NCI-H510A treated with DMSO at 0.1 percent for 48 hours (cell line): ENCODE measurements around the gene IL17RD.
"Not testable (repeated sequence)": the region's sequence is repeated elsewhere in the genome, so short reads cannot be mapped to it uniquely, and the experiment has no call there.

Source experiments
- DNase-seq: peaks from one replicate; lab custom pipeline; 2025; lab: John Stamatoyannopoulos, UW

Gene IL17RD

GRCh38 chr3:57093489-57093888, 71.7 kb downstream of the IL17RD start:
- DNase-seq = no peak

- no peak for DNase-seq
These were observed 73.5 kb downstream of the IL17RD start for GRCh38 chr3:57091521-57092273.

DNA sequence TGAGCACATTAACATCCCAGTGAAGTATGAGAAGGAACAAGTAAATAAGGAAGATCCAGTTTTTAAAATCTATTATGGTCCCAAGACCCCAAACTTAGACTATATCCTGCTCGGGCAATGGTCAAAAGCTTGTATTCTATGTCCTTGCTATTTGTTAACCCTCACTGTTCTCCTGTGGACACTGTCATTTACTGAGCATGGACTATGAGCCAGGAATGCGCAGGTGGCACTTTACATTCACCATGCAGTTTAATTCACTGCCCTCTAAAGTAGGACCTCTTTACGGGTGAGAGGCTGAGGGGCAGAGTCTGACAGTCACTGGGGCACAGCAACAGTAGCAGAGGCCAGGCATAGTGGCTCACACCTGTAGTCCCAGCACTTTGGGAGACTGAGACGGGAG, 76.1 kb downstream of the IL17RD start:
- DNase-seq = no peak

GRCh38 chr3:57088503-57088902, 76.7 kb downstream of the IL17RD start:
- DNase-seq = no peak

DNA sequence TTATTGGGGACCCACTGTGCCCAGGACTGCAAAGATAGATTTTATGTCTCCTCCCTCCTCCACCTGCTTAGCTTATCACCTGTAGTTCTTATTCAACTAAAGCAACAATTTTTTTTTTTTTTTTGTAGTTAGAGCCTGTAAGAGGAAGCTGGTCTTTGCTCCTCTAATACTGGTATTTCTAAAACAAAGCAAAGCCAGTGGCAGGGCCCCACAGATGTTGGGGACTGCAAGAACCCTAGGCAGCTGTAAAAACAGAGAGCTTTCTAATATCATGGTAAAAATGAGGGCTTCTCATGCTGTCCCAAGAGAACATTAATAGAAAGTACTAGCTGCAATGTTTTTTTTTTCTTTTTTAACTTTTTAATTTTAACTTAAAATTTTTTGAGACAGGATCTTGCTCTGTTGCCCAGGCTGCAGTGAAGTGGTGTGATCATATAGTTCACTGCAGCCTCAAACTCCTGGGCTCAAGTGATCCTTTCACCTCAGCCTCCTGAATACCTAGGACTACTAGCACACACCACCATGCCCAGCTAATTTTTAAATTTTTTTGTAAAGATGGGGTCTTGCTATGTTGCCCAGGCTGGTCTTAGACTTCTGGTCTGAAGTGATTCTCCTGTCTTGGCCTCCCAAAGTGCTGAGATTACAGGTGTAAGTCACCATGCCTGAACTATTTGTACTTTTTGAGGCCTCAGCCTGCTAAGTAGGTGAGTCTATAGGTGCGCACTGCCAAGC, 77.6 kb downstream of the IL17RD start:
- DNase-seq = no peak

- no peak for DNase-seq
These were observed 79.0 kb downstream of the IL17RD start for GRCh38 chr3:57086201-57086600.

GRCh38 chr3:57085211-57085610, 79.9 kb downstream of the IL17RD start:
- no peak for DNase-seq

- not testable (repeated sequence) for DNase-seq
These were observed 81.7 kb downstream of the IL17RD start for GRCh38 chr3:57083266-57083995.

- DNase-seq = no peak
These were observed 82.7 kb downstream of the IL17RD start for GRCh38 chr3:57082481-57082880.

DNA sequence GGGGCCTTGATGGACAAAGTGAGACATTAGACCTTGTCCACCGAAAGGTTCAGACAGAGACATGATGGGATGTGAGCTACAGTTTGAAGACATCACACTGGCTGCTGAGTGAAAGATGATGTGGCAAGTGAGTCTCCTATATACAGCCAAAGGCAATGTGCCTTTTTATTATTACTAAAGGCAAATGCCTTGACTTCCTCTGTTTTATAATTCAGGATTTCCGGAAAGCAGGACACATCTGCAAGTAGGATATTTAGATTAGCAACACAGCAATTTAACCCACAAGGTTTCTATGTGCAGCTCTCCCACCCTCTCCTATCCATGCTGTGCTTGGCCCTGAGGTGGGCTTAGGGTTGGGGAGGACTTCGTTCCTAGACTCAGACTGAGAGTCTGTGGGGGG, 84.0 kb downstream of the IL17RD start:
- no peak for DNase-seq

DNA sequence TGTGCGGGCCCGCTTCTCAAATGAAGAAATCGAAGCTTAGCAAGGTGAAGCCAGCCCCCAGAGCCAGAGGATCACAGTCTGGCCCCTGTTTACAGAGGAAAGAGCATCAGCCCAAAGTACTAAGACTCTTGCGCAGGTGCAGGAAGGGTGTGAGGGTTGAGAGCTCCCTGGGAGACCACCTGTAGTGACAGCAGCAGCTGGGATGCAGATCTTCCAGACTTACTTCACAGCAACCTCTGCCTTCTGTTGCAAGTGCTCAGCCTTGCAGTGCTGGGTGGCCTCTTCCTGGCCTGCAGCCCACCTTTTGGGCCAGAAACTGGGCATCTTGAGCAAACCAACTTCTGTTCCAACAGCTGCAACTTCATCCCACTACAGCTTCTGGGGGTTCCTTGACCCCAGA, 85.0 kb downstream of the IL17RD start:
- DNase-seq = peak; percentile 8

GRCh38 chr3:57079474-57079831, 85.7 kb downstream of the IL17RD start:
- no peak for DNase-seq

- DNase-seq = peak; percentile 4
These were observed 86.3 kb downstream of the IL17RD start for GRCh38 chr3:57078635-57079473.

DNA sequence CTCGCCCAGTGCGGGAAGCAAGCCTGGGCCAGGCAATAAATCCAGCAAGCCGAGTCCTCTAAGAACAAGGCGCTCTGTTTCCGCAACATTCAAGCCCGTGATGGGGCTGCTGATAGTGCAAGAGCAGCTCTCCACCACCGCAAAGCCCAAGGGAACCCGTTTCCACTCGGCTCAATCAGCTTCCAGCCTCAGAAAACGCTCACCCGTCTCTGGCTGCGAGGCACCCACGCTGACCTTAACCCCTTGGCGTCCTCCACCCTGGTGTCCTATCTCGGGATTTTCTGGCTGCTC, 86.9 kb downstream of the IL17RD start:
- peak; percentile 6 for DNase-seq

DNA sequence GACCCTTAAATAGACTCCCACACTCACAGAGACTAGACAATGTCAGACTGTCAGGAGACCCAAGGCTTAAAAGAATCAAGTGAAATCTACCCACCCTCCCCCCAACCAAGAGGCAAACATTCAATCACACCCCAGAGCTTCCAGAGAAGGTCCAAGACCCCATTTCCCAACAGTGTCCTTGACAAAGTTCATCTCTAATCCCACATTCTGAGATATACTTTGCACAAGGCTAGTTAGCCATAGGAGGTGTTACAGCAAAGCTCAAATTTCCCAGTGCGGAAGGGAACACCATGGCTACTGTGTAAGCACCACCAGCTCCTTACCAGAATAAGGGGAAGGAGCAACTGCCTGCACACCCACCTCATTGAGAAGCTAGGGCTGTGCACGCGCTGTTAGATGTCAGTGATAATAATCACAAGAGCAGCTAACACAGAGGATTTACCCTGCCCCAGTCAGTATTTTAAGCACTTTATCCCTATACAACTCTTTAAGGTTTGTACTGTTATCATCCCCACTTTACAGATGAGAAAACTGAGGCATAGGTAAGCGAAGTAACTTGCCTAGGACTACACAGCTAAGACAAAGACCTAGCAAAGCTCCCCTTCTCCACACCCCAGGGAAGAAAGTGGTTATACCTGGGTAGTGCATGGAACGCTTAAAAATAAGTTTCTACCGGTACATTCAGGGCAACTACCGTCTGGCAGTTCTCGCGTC, 87.4 kb downstream of the IL17RD start:
- DNase-seq = no peak

DNA sequence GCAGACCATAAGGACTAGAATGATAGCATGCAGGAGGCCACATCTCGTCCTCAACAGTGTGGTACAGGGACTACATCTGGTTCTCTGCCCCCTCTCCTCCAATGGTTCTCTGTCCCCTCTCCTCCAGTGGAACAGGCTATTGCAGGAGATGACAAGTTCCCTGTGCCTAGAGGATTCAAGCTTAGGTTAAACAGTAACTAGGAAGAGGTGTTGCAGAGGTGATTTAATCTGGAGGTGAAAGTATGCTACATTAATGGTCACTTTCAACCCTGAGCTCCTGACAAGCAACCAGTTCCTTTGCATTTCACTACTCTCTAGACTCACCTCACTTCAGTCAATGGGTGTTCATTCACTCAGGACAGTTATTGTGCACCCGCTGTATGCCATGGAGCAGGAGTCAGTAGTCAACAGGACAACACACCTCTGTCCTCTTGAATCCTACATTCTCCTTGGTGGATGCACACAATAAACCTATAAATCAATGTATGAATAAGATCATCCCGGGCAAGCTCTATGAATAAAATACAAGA, 88.7 kb downstream of the IL17RD start:
- no peak for DNase-seq

DNA sequence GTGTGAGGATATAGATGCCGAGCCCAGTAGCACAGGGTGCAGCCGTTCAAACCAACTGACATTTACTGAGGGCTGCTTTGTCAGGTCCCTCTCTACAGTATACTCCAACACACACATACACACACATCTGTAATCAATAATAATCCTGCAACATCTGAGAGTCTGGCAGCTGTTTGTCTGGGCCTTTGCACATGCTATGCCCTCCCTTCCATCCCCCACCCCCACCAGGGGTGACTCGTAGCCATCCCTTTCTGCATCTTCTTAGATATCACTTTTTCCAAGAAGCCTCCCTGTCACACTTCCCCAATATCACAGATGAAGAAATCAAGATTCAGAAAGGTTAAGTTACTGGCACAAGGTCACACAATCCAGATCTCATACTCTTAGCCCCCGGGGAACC, 91.0 kb downstream of the IL17RD start:
- no peak for DNase-seq

DNA sequence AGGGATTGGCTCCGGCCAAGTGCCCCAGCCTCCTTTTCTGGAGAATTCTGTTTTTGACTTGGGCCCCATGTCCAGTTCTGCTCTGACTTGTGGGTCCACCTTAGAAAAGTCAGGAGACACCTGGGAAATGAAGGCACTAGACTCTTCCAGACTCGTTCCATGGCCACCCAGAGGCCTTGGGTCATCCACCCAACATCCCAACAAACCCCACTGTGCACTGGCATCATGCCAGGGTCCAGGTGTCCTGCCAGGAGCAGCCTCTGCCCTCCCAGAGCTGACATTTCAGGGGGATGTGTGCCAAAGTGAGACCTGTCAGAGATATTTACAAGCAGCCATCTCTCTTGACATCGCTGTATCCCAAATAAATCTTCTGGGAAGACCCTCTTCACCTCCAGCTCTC, 91.5 kb downstream of the IL17RD start:
- DNase-seq = no peak

DNA sequence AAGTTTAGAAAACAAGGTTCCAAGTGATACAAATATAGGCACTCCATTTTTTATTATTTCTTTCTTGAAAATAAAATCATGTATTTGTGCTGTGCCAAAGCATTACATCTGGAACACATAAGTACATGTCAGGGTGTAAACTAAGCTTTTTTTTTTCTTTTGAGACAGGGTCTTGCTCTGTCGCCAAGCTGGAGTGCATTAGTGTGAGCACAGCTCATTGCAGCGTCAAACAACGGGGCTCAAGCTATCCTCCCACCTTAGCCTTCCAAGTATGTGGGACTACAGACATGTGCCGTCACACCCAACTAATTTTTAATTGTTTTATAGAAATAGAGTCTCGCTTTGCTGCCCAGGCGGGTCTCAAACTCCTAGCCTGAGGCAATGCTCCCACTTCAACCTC, 95.7 kb downstream of the IL17RD start:
- no peak for DNase-seq

DNA sequence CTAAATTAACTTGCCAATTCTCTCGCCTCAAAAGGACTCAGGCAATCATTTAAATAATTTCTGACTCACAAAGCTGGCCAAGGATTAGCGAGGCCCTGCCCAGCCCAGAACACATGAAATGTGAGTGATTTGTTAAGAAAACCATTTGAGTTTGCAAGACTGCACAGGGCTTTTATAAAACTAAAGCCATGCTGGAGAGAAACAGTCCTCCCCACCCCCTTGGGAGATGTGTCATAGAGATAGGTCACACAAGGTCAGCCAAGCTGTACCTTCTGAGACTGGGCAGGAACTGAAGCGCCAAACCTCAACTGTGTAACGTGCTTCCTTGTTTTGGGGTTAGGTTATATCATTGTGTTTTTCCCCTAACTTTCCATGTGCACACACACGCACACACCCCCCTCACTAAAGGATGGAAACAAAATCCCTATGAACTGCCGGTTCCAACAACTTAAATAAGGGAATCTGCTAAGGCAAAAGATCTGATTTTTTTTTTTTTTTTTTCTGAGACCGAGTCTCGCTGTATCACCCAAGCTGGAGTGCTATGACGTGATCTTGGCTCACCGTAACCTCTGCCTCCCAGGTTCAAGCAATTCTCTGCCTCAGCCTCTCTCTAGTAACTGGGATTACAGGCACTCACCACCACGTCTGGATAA, 96.6 kb downstream of the IL17RD start:
- DNase-seq = no peak

GRCh38 chr3:57066471-57066870, 98.7 kb downstream of the IL17RD start:
- no peak for DNase-seq
